OCI-LY7 (cell line): ENCODE measurements around the gene KCNK1. TPM values are rescaled to one million over a fixed set of nuclear protein-coding genes. Genes with fewer than 3 reads are reported as not detected.

Experiments used
- BruUV-seq: library from RNA; stranded (reverse); fragments of 400-500 nt; replicated peaks from 2 replicates; lab custom pipeline; 2021; lab: Mats Ljungman, UMichigan
- CTCF ChIA-PET: fragments of 300-600 bp; sonication (Branson Sonifier 250); formaldehyde crosslinking; loops from one replicate; lab custom pipeline; 2022; ENCODE audit warnings: antibody characterized with exemption; ENCODE audit not compliant: unreplicated experiment; lab: Charles Lee
- POLR2A ChIA-PET: fragments of 300-600 bp; sonication (Branson Sonifier 250); formaldehyde crosslinking; loops from one replicate; lab custom pipeline; 2022; ENCODE audit warnings: antibody characterized with exemption; lab: Charles Lee
- DNase-seq: peaks from one replicate; pipeline ENCODE4 v3.0.0-alpha.2; 2015; ENCODE audit warnings: low spot score
- H2AFZ ChIP-seq: fragments of 200-600 bp; sonication (generic), shearing (Covaris generic); 2 replicates; pipeline ENCODE4 v1.6.1; 2014; ENCODE audit warnings: mild to moderate bottlenecking, antibody characterized with exemption, low read length, moderate library complexity
- H3K27ac ChIP-seq: fragments of 200-600 bp; sonication (generic); 2 replicates; pipeline ENCODE4 v1.5.1; 2014; ENCODE audit warnings: mixed run types, low read depth, mild to moderate bottlenecking, moderate library complexity, low read length, inconsistent platforms; ENCODE audit not compliant: poor library complexity, severe bottlenecking
- H3K36me3 ChIP-seq: fragments of 200-600 bp; sonication (generic); 2 replicates; pipeline ENCODE4 v1.6.1; 2014; ENCODE audit warnings: mild to moderate bottlenecking, antibody characterized with exemption, low read length, moderate library complexity, mixed read lengths; ENCODE audit not compliant: insufficient read depth
- H3K4me1 ChIP-seq: fragments of 200-600 bp; sonication (generic); 2 replicates; pipeline ENCODE4 v1.5.1; 2014; ENCODE audit warnings: mild to moderate bottlenecking, low read length; ENCODE audit not compliant: insufficient read depth, poor library complexity, severe bottlenecking
- H3K4me2 ChIP-seq: fragments of 200-600 bp; sonication (generic); 2 replicates; pipeline ENCODE4 v1.6.1; 2014; ENCODE audit warnings: mild to moderate bottlenecking, low read length
- H3K4me3 ChIP-seq: fragments of 200-600 bp; sonication (generic); 2 replicates; pipeline ENCODE4 v1.5.1; 2014; ENCODE audit warnings: mild to moderate bottlenecking, low read depth, low read length; ENCODE audit not compliant: poor library complexity, severe bottlenecking
- H3K79me2 ChIP-seq: fragments of 200-600 bp; sonication (generic); 2 replicates; pipeline ENCODE4 v1.6.1; 2016; ENCODE audit warnings: low read depth, mild to moderate bottlenecking, low read length, moderate library complexity, mixed read lengths; ENCODE audit not compliant: insufficient read depth
- H3K9me2 ChIP-seq: fragments of 200-600 bp; sonication (generic); 2 replicates; pipeline ENCODE4 v1.6.1; 2016; ENCODE audit warnings: mild to moderate bottlenecking, low read length, mixed read lengths; ENCODE audit not compliant: insufficient read depth
- H3K9me3 ChIP-seq: fragments of 200-600 bp; sonication (generic); 2 replicates; pipeline ENCODE4 v1.6.1; 2014; ENCODE audit warnings: mild to moderate bottlenecking, mixed run types, low read length, mixed read lengths
- H4K20me1 ChIP-seq: fragments of 200-600 bp; sonication (generic); 2 replicates; pipeline ENCODE4 v1.6.1; 2014; ENCODE audit warnings: mild to moderate bottlenecking, antibody characterized with exemption, low read length, moderate library complexity, mixed read lengths; ENCODE audit not compliant: insufficient read depth
- CTCF ChIP-seq: fragments of 200-600 bp; sonication (generic); conservative IDR thresholded peaks from 2 replicates; pipeline ENCODE4 v1.5.1; 2014; ENCODE audit warnings: mild to moderate bottlenecking, antibody characterized with exemption, low read length, moderate library complexity, mixed read lengths
- EZH2phosphoT487 ChIP-seq: fragments of 200-600 bp; sonication (generic); IDR thresholded peaks from 2 replicates; pipeline ENCODE4 v1.6.1; 2018; ENCODE audit warnings: low read depth, borderline replicate concordance, mild to moderate bottlenecking, mixed run types, antibody characterized with exemption, low read length, moderate library complexity, mixed read lengths
- intact Hi-C: fragments of 100-400 bp; cut with micrococcal nuclease; formaldehyde crosslinking; loops from one replicate; pipeline ENCODE4 v1.10.0; 2022; ENCODE audit not compliant: unreplicated experiment
- total RNA-seq, 2 experiments: library from RNA; depleted of rRNA in 1 of 2; stranded (reverse); fragments of >200 nt in 1 of 2; shearing (Covaris generic) in 1 of 2; gene quantifications; 2 replicates each; pipeline ENCODE4 v1.2.3, GENCODE V29; 2014 to 2022

Gene KCNK1
- total RNA-seq, 2 experiments from 2014 or later: not detected

- H2AFZ ChIP-seq: no peak overlapping the region
- no peak for DNase-seq
- H3K4me3 ChIP-seq: no peak overlapping the region
- H3K4me2 ChIP-seq: no peak overlapping the region
- CTCF ChIA-PET: no interaction called here
- H3K79me2 ChIP-seq: no peaks in the 10 kb centered on the region
- no peak overlapping the region for H3K27ac ChIP-seq
- no peak for TF ChIP-seq CTCF
- TF ChIP-seq EZH2phosphoT487: no peak
- no peaks in the 10 kb centered on the region for H3K4me1 ChIP-seq
- no peaks in the 10 kb centered on the region for H3K36me3 ChIP-seq
- intact Hi-C loops: no loop called here
- H3K9me2 ChIP-seq: no peaks in the 10 kb centered on the region
- POLR2A ChIA-PET: interaction anchor here (0.6 to 1.2 kb wide), 2 partner anchors 9 to 30 kb away, joined by 3 to 4 read pairs; no protein-coding TSS in a partner anchor
- no peaks in the 10 kb centered on the region for H4K20me1 ChIP-seq
- H3K9me3 ChIP-seq: no peaks in the 10 kb centered on the region
- no TSS peak for BruUV-seq
Observed at GRCh38 chr1:233605205-233605604, 8.7 kb upstream of the KCNK1 start.

- Histone ChIP-seq H3K79me2 (no peaks in the 10 kb centered on the region), H3K9me2 (no peaks in the 10 kb centered on the region), H3K4me1 (no peaks in the 10 kb centered on the region), H3K4me3 (no peak overlapping the region), H3K27ac (no peak overlapping the region), H3K4me2 (no peak overlapping the region), H4K20me1 (no peaks in the 10 kb centered on the region), H3K9me3 (no peaks in the 10 kb centered on the region), H3K36me3 (no peaks in the 10 kb centered on the region), H2AFZ (no peak overlapping the region)
- CTCF ChIA-PET: no interaction called here
- no peak for TF ChIP-seq CTCF
- TF ChIP-seq EZH2phosphoT487: no peak
- no peak for DNase-seq
- POLR2A ChIA-PET: no interaction called here
- no TSS peak for BruUV-seq
- intact Hi-C loops: no loop called here
Observed at GRCh38 chr1:233606813-233607212, 7.1 kb upstream of the KCNK1 start.

- no TSS peak for BruUV-seq
- CTCF ChIA-PET: no interaction called here
Observed at GRCh38 chr1:233607252-233608119, 6.4 kb upstream of the KCNK1 start.

More at GRCh38 chr1:233607252-233608119, 6.4 kb upstream of the KCNK1 start:
- intact Hi-C loops: no loop called here
- H3K36me3 ChIP-seq: no peaks in the 10 kb centered on the region
- no peaks in the 10 kb centered on the region for H3K9me3 ChIP-seq
- H3K9me2 ChIP-seq: no peaks in the 10 kb centered on the region
- no peak overlapping the region for H3K27ac ChIP-seq
- no peak overlapping the region for H3K4me3 ChIP-seq
- DNase-seq: no peak
- no peaks in the 10 kb centered on the region for H3K4me1 ChIP-seq
- no peaks in the 10 kb centered on the region for H3K79me2 ChIP-seq
- no peaks in the 10 kb centered on the region for H4K20me1 ChIP-seq
- TF ChIP-seq CTCF (no peak), EZH2phosphoT487 (no peak)
- POLR2A ChIA-PET: no interaction called here
- H2AFZ ChIP-seq: no peak overlapping the region
- no peak overlapping the region for H3K4me2 ChIP-seq
